ENCODE measurements around the gene S100A7A. TPM values are rescaled to one million over a fixed set of nuclear protein-coding genes. Genes with fewer than 3 reads are reported as not detected.

The S100A7A gene
- total and polyA plus RNA-seq, 2 donors (not counting 3 experiments of a cell fraction or from before 2014, with no cell fraction given): not detected

- POLR2A ChIA-PET: no interaction called here
- Histone ChIP-seq H3K9me1 (replicated peaks; ENCODE audit: control insufficient read depth, extremely low read depth, insufficient read depth, low read length) (no peaks in the 10 kb centered on the region), H4K20me1 (replicated peaks; ENCODE audit: control insufficient read depth, extremely low read depth, insufficient read depth, low read length) (no peaks in the 10 kb centered on the region), H3K4me3 (replicated peaks in 1 of 3; ENCODE audit: insufficient read depth in 1 of 3, low read depth in 1 of 3, low read length in 3 of 3) (no peak overlapping the region), H3K4me1 (ENCODE audit: control insufficient read depth, extremely low read depth, insufficient read depth, low read length) (no peaks in the 10 kb centered on the region), H3K27ac (ENCODE audit: insufficient read depth, low read depth, low read length) (no peak overlapping the region), H2AFZ (ENCODE audit: low read depth, low read length) (no peak overlapping the region), H3K9me3 (replicated peaks; ENCODE audit: control insufficient read depth, insufficient read depth, low read length) (no peaks in the 10 kb centered on the region), H3K36me3 (ENCODE audit: control insufficient read depth in 2 of 2, extremely low read depth in 1 of 2, insufficient read depth in 2 of 2, low read length in 2 of 2) (no peaks in the 10 kb centered on the region), H3K79me2 (ENCODE audit: control insufficient read depth, insufficient read depth, low read length) (no peaks in the 10 kb centered on the region), H3K9ac (replicated peaks; ENCODE audit: extremely low read depth, insufficient read depth, low read length) (no peak overlapping the region), H3K27me3 (ENCODE audit: control insufficient read depth in 2 of 2, insufficient read depth in 2 of 2, low read length in 2 of 2) (no peaks in the 10 kb centered on the region), H3K4me2 (ENCODE audit: insufficient read depth, low read length) (no peak overlapping the region)
- no peak for DNase-seq (ENCODE audit: low read depth, low spot score)
- dilution Hi-C loops (cut with MboI; ENCODE audit: extremely low pct_ligation_motif_present, low sequenced_read_pairs) (no loop called here), intact Hi-C loops (cut with micrococcal nuclease) (no loop called here)
- FAIRE-seq: no peak
- no TSS peak for BruUV-seq (replicated peaks)
- CTCF ChIA-PET: interaction anchor here (1.4 kb wide), 2 partner anchors 10 to 39 kb away, joined by 3 to 4 read pairs; no protein-coding TSS in a partner anchor
- no peak for TF ChIP-seq POLR2A (IDR thresholded peaks at IDR 0.05; ENCODE audit: low read depth, low read length)
- TF ChIP-seq JUN (IDR thresholded peaks at IDR 0.05; ENCODE audit: borderline replicate concordance, insufficient read depth, insufficient read length, low read depth): no peak
- TF ChIP-seq GATA2 (IDR thresholded peaks at IDR 0.05; ENCODE audit: insufficient read depth, insufficient read length, low read depth, low read length): no peak
- TF ChIP-seq MAX (IDR thresholded peaks at IDR 0.05; ENCODE audit: insufficient read depth, insufficient read length): no peak
Measured at GRCh38 chr1:153456396-153456795, 40.1 kb downstream of the S100A7A start.

GRCh38 chr1:153459655-153460054 lies 43.3 kb downstream of the S100A7A start:
- no peak for TF ChIP-seq JUN (IDR thresholded peaks at IDR 0.05; ENCODE audit: borderline replicate concordance, insufficient read depth, insufficient read length, low read depth)
- no peak for TF ChIP-seq POLR2A (IDR thresholded peaks at IDR 0.05; ENCODE audit: low read depth, low read length)
- no peak for TF ChIP-seq EZH2 (IDR thresholded peaks at IDR 0.05; ENCODE audit: borderline replicate concordance, low read depth, low read length, severe bottlenecking)
- TF ChIP-seq MYC (IDR thresholded peaks at IDR 0.05; ENCODE audit: low read depth, low read length): no peak
- TF ChIP-seq GATA2 (IDR thresholded peaks at IDR 0.05; ENCODE audit: insufficient read depth, insufficient read length, low read depth, low read length): no peak
- TF ChIP-seq CTCF (IDR thresholded peaks at IDR 0.05; ENCODE audit: extremely low read depth in 1 of 2, insufficient read depth in 1 of 2, low read depth in 1 of 2, low read length in 2 of 2): no peak
- TF ChIP-seq FOS (IDR thresholded peaks at IDR 0.05; ENCODE audit: borderline replicate concordance, insufficient read depth, low read length): no peak
- no peak for TF ChIP-seq POLR2AphosphoS5 (IDR thresholded peaks at IDR 0.05; ENCODE audit: insufficient read depth, low read depth, low read length)
- no peak for TF ChIP-seq MAX (IDR thresholded peaks at IDR 0.05; ENCODE audit: insufficient read depth, insufficient read length)
- dilution Hi-C loops (cut with MboI; ENCODE audit: extremely low pct_ligation_motif_present, low sequenced_read_pairs): no loop called here
- no peaks in the 10 kb centered on the region for H3K79me2 ChIP-seq (ENCODE audit: control insufficient read depth, insufficient read depth, low read length)
- H2AFZ ChIP-seq (ENCODE audit: low read depth, low read length): no peak overlapping the region
- no peaks in the 10 kb centered on the region for H3K9me1 ChIP-seq (replicated peaks; ENCODE audit: control insufficient read depth, extremely low read depth, insufficient read depth, low read length)
- no TSS peak for BruUV-seq (replicated peaks)
- ChIA-PET CTCF (no interaction called here), POLR2A (no interaction called here)
- H3K4me3 ChIP-seq (replicated peaks in 1 of 3; ENCODE audit: insufficient read depth in 1 of 3, low read depth in 1 of 3, low read length in 3 of 3): no peak overlapping the region
- FAIRE-seq (no peak), DNase-seq (ENCODE audit: low read depth, low spot score) (no peak)
- no peaks in the 10 kb centered on the region for H3K9me3 ChIP-seq (replicated peaks; ENCODE audit: control insufficient read depth, insufficient read depth, low read length)
- H3K4me2 ChIP-seq (ENCODE audit: insufficient read depth, low read length): no peak overlapping the region
- H3K27ac ChIP-seq (ENCODE audit: insufficient read depth, low read depth, low read length): no peak overlapping the region
- no peaks in the 10 kb centered on the region for H3K4me1 ChIP-seq (ENCODE audit: control insufficient read depth, extremely low read depth, insufficient read depth, low read length)
- peaks cover 0 to 2% of the 10 kb centered on the region in 2 experiments for H3K27me3 ChIP-seq (ENCODE audit: control insufficient read depth in 2 of 2, insufficient read depth in 2 of 2, low read length in 2 of 2)
- H3K9ac ChIP-seq (replicated peaks; ENCODE audit: extremely low read depth, insufficient read depth, low read length): no peak overlapping the region
- no peaks in the 10 kb centered on the region for H4K20me1 ChIP-seq (replicated peaks; ENCODE audit: control insufficient read depth, extremely low read depth, insufficient read depth, low read length)
- H3K36me3 ChIP-seq (ENCODE audit: control insufficient read depth in 2 of 2, extremely low read depth in 1 of 2, insufficient read depth in 2 of 2, low read length in 2 of 2): no peaks in the 10 kb centered on the region
- intact Hi-C loops (cut with micrococcal nuclease): no loop called here

Measured in endothelial cell of umbilical vein (primary cell).